Progenitor cell of endocrine pancreas (in vitro differentiated cells): ENCODE measurements around the gene TGFB1. TPM values are rescaled to one million over a fixed set of nuclear protein-coding genes. Genes with fewer than 3 reads are reported as not detected.

Experiments
- DNase-seq: peaks from one replicate; pipeline ENCODE4 v3.0.0; 2021; ENCODE audit warnings: low spot score; ENCODE audit not compliant: unreplicated experiment
- H3K27ac Mint-ChIP-seq: 2 replicates; pipeline ENCODE4 v1.8.0; 2021; ENCODE audit warnings: mild to moderate bottlenecking, moderate library complexity, mixed read lengths
- H3K27me3 Mint-ChIP-seq: 2 replicates; pipeline ENCODE4 v1.8.0; 2021; ENCODE audit warnings: mixed read lengths
- H3K36me3 Mint-ChIP-seq: 2 replicates; pipeline ENCODE4 v1.8.0; 2022; ENCODE audit warnings: mixed read lengths; ENCODE audit not compliant: insufficient read depth
- H3K4me1 Mint-ChIP-seq: 2 replicates; pipeline ENCODE4 v1.8.0; 2021; ENCODE audit warnings: low read depth, mixed read lengths
- H3K4me3 Mint-ChIP-seq: 2 replicates; pipeline ENCODE4 v1.8.0; 2021; ENCODE audit warnings: low read depth, mild to moderate bottlenecking, moderate library complexity, mixed read lengths
- H3K9me3 Mint-ChIP-seq: 2 replicates; pipeline ENCODE4 v1.8.0; 2021; ENCODE audit warnings: low read depth, mixed read lengths
- total RNA-seq: library from RNA; stranded (reverse); gene quantifications from 2 replicates; pipeline ENCODE4 v1.2.1, GENCODE V29; 2021
- TF ChIP-seq, protein P1 (sequence below): fragments of 200-600 bp; sonication (generic); IDR thresholded peaks from one replicate; pipeline ENCODE4 v1.5.0; 2021; ENCODE audit warnings: antibody characterized with exemption, mild to moderate bottlenecking; ENCODE audit not compliant: unreplicated experiment

TGFB1 gene
- total RNA-seq, 1 donor from 2014 or later, result 4.3 TPM

DNA sequence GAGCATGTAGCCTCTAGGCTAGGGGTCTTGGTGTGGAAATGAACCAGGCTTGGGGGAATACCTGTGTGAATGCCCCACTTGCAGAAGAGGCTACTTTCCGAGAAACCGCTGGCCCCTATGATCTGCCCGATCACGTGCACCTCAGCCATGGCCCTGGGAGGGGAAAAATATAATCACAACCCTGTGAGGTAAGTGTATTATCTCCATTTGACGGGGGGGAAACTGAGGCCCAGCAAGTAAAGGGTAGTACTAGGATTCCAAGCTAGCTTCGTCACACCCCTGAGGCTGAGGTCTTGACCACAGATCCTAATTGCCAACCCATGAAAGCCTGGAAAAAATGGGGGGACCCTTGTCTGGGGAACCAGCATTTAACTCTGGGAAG is 9.6 kb upstream of the TGFB1 start:
- TF ChIP-seq, protein P1, sequence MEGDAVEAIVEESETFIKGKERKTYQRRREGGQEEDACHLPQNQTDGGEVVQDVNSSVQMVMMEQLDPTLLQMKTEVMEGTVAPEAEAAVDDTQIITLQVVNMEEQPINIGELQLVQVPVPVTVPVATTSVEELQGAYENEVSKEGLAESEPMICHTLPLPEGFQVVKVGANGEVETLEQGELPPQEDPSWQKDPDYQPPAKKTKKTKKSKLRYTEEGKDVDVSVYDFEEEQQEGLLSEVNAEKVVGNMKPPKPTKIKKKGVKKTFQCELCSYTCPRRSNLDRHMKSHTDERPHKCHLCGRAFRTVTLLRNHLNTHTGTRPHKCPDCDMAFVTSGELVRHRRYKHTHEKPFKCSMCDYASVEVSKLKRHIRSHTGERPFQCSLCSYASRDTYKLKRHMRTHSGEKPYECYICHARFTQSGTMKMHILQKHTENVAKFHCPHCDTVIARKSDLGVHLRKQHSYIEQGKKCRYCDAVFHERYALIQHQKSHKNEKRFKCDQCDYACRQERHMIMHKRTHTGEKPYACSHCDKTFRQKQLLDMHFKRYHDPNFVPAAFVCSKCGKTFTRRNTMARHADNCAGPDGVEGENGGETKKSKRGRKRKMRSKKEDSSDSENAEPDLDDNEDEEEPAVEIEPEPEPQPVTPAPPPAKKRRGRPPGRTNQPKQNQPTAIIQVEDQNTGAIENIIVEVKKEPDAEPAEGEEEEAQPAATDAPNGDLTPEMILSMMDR, result no peak
- peaks cover 3% of the 10 kb centered on the region for H3K36me3 Mint-ChIP-seq
- peaks cover 11% of the 10 kb centered on the region for H3K4me1 Mint-ChIP-seq
- DNase-seq, result no peak
- H3K9me3 Mint-ChIP-seq, result no peaks in the 10 kb centered on the region
- H3K27me3 Mint-ChIP-seq, result no peaks in the 10 kb centered on the region
- peak overlapping the region; percentile 100 for H3K27ac Mint-ChIP-seq
- H3K4me3 Mint-ChIP-seq, result peak overlapping the region; percentile 93

DNA sequence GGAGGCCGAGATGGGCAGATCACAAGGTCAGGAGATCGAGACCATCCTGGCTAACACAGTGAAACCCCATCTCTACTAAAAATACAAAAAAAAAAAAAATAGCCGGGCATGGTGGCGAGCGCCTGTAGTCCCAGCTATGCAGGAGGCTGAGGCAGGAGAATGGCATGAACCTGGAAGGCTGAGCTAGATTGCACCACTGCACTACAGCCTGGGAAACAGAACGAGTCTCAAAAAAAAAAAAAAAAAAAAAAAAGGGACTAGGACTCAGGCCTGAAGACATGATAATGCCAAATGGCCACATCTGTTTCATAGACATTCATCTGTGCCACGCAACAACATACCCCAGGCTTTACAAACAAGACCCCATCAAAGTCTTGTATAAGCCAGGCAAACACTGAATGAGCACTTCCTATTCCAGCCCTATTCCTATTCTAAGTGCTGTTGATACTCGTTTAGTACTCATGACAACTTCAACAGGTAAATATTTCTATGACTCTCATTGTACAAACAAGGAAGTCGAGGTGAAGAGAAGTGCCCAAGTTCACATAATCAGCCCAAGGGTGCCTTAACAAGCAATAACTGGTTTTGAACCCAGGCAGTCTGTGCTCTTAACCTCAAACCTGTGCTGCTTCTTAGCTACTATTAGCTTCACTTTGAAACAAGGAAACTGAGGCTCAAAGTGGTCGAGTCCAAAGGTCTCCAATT is 8.6 kb upstream of the TGFB1 start:
- Mint-ChIP-seq H3K27me3 (no peaks in the 10 kb centered on the region), H3K27ac (no peak overlapping the region), H3K4me3 (peak overlapping the region; percentile 93), H3K4me1 (peaks cover 9% of the 10 kb centered on the region), H3K36me3 (peaks cover 3% of the 10 kb centered on the region), H3K9me3 (no peaks in the 10 kb centered on the region)
- TF ChIP-seq, protein P1, result no peak
- DNase-seq, result no peak

DNA sequence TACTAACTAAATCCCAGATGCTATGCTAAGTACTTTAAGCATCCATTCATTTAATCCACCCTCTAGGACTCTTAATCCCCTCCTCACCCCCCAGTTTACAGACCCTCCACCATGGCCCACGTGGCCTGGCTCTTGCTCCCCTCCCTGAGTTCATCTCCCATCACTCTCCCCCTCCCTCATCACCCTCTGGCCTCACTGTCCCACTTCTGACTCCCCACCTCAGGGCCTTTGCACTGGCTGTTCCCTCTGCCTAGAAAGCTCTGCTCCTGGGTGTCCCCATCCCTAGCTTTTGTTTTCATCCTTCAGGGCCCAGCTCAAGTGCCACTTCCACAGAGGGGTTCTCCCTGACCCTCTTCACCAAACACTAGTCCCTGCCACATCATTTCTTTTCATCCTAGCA is 6.0 kb upstream of the TGFB1 start:
- Mint-ChIP-seq H3K4me1 (peaks cover 4% of the 10 kb centered on the region), H3K27ac (no peak overlapping the region), H3K36me3 (no peaks in the 10 kb centered on the region), H3K9me3 (no peaks in the 10 kb centered on the region), H3K27me3 (peaks cover 10% of the 10 kb centered on the region), H3K4me3 (no peak overlapping the region)
- TF ChIP-seq, protein P1, result no peak
- no peak for DNase-seq

- H3K36me3 Mint-ChIP-seq, result no peaks in the 10 kb centered on the region
- peaks cover 18% of the 10 kb centered on the region for H3K27me3 Mint-ChIP-seq
- H3K27ac Mint-ChIP-seq, result no peak overlapping the region
- DNase-seq, result no peak
- H3K4me1 Mint-ChIP-seq, result peaks cover 4% of the 10 kb centered on the region
- no peaks in the 10 kb centered on the region for H3K9me3 Mint-ChIP-seq
- no peak overlapping the region for H3K4me3 Mint-ChIP-seq
- TF ChIP-seq, protein P1, result no peak
Measured at GRCh38 chr19:41357746-41358145, 4.0 kb upstream of the TGFB1 start.

DNA sequence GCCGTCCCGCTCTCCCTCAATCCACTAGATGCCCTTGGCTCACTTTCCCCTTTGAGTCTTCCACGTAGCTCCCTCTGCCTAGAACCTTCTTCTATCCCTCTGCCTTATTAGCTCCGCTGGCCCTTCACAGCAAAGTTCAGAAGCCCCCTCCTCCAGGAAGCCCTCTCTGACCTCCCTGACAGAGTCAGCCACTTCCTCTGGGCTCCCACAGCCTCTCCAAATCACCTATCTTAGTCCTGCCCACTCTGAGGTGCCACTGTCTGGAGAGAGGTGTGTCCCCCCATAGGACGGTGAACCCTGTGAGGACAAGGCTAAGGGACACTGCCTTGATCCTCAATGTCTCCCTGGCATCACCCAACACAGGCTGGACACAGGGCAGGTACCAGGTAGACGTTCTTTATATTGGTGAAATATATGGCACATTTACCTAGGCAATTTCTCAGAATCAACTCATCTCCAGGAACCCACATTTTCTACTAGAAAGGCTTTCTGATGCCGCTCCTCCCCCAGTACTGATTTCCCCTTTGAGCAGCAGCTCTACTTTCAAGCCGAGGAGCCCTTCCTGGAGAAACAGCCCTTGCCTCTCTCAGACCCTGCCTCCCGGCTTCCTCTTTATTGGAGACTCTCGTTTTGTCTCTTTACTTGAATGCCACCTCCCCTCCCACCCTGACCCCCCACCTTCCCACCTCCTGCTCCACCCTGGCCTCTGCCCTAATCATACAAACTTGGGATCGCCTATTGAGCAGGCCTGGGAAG is 3.4 kb upstream of the TGFB1 start:
- TF ChIP-seq, protein P1, result no peak
- Mint-ChIP-seq H3K27ac (peak overlapping the region; percentile 15), H3K27me3 (peaks cover 23% of the 10 kb centered on the region), H3K4me1 (peaks cover 6% of the 10 kb centered on the region), H3K36me3 (no peaks in the 10 kb centered on the region), H3K9me3 (no peaks in the 10 kb centered on the region), H3K4me3 (no peak overlapping the region)
- DNase-seq, result no peak
